Upper lobe of right lung (tissue), 1 donor: ENCODE measurements around the gene DDHD1. TPM values are rescaled to one million over a fixed set of nuclear protein-coding genes. Genes with fewer than 3 reads are reported as not detected.

ENCODE experiments used
- ATAC-seq: fragments of 200-7000 bp; cut with Tn5 transposase; one replicate; pipeline ENCODE4 v1.9.1; 2020; ENCODE audit warnings: mild to moderate bottlenecking, moderate library complexity
- DNase-seq: peaks from one replicate; pipeline ENCODE4 v3.0.0-alpha.2; 2020
- H3K27ac ChIP-seq: fragments of 200-600 bp; one replicate; pipeline ENCODE4 v1.8.0; 2022
- H3K27me3 ChIP-seq: fragments of 200-600 bp; one replicate; pipeline ENCODE4 v1.8.0; 2022; ENCODE audit warnings: mild to moderate bottlenecking
- H3K36me3 ChIP-seq: fragments of 200-600 bp; one replicate; pipeline ENCODE4 v1.8.0; 2022
- H3K4me1 ChIP-seq: fragments of 200-600 bp; one replicate; pipeline ENCODE4 v1.8.0; 2022
- H3K4me3 ChIP-seq: fragments of 200-600 bp; one replicate; pipeline ENCODE4 v1.8.0; 2022; ENCODE audit warnings: mild to moderate bottlenecking
- H3K9me3 ChIP-seq: fragments of 200-600 bp; one replicate; pipeline ENCODE4 v1.8.0; 2022
- CTCF ChIP-seq: fragments of 200-600 bp; IDR thresholded peaks from one replicate; pipeline ENCODE4 v1.8.0; 2022; ENCODE audit warnings: antibody characterized with exemption
- intact Hi-C: fragments of 100-400 bp; cut with DNase I; formaldehyde crosslinking; loops from one replicate; pipeline ENCODE4 v1.11.0; 2022
- total RNA-seq: library from RNA; stranded (reverse); fragmentation: NEBNext Ultra II Directional; extraction: Animal tissue kit (Norgen Biotek cat#: 25700); gene quantifications from one replicate; pipeline ENCODE4 v1.2.1, GENCODE V29; 2021
- donor health status: DM: no; HTN: yes; CAD: no; lungs with severe emphysema.

DDHD1 gene
- total RNA-seq, 1 donor from 2014 or later = 25.3 TPM

GRCh38 chr14:53156238-53156637 is 3.1 kb upstream of the DDHD1 start:
- Histone ChIP-seq H3K27me3 (no peaks in the 10 kb centered on the region), H3K9me3 (no peaks in the 10 kb centered on the region), H3K4me1 (no peaks in the 10 kb centered on the region), H3K27ac (no peak overlapping the region), H3K4me3 (no peak overlapping the region), H3K36me3 (no peaks in the 10 kb centered on the region)
- no peak for DNase-seq
- ATAC-seq = no peak
- intact Hi-C loops = no loop called here
- TF ChIP-seq CTCF = no peak

GRCh38 chr14:53153702-53154112 is 584 bp upstream of the DDHD1 start:
- H3K27ac ChIP-seq = peak overlapping the region; percentile 87
- peaks cover 20% of the 10 kb centered on the region for H3K4me1 ChIP-seq
- DNase-seq (no peak), ATAC-seq (no peak)
- no peaks in the 10 kb centered on the region for H3K27me3 ChIP-seq
- TF ChIP-seq CTCF = no peak
- H3K36me3 ChIP-seq = no peaks in the 10 kb centered on the region
- no peaks in the 10 kb centered on the region for H3K9me3 ChIP-seq
- intact Hi-C loops = no loop called here
- peak overlapping the region; percentile 89 for H3K4me3 ChIP-seq

- H3K36me3 ChIP-seq = no peaks in the 10 kb centered on the region
- H3K9me3 ChIP-seq = no peaks in the 10 kb centered on the region
- peaks cover 20% of the 10 kb centered on the region for H3K4me1 ChIP-seq
- peak overlapping the region; percentile 87 for H3K27ac ChIP-seq
- peak; percentile 58 for ATAC-seq
- peak; percentile 81 for DNase-seq
- peak overlapping the region; percentile 89 for H3K4me3 ChIP-seq
- no peaks in the 10 kb centered on the region for H3K27me3 ChIP-seq
- intact Hi-C loops = no loop called here
- no peak for TF ChIP-seq CTCF
Measured at GRCh38 chr14:53152184-53152886, 788 bp downstream of the DDHD1 start.

GRCh38 chr14:53151523-53152183 is 1.5 kb downstream of the DDHD1 start:
- ATAC-seq (peak; percentile 10), DNase-seq (peak; percentile 70)
- intact Hi-C loops = no loop called here
- Histone ChIP-seq H3K27ac (peak overlapping the region; percentile 87), H3K4me1 (peaks cover 20% of the 10 kb centered on the region), H3K36me3 (no peaks in the 10 kb centered on the region), H3K9me3 (no peaks in the 10 kb centered on the region), H3K4me3 (peak overlapping the region; percentile 89), H3K27me3 (no peaks in the 10 kb centered on the region)
- peak; percentile 18 for TF ChIP-seq CTCF

- no peak overlapping the region for H3K27ac ChIP-seq
- H3K36me3 ChIP-seq = no peaks in the 10 kb centered on the region
- intact Hi-C loops = no loop called here
- ATAC-seq (no peak), DNase-seq (no peak)
- no peak overlapping the region for H3K4me3 ChIP-seq
- H3K9me3 ChIP-seq = no peaks in the 10 kb centered on the region
- TF ChIP-seq CTCF = no peak
- no peaks in the 10 kb centered on the region for H3K27me3 ChIP-seq
- peaks cover 20% of the 10 kb centered on the region for H3K4me1 ChIP-seq
Measured at GRCh38 chr14:53149668-53150316, 3.3 kb downstream of the DDHD1 start.
